ENCODE results near the gene PDSS2. TPM values are rescaled to one million over a fixed set of nuclear protein-coding genes. Genes with fewer than 3 reads are reported as not detected.

Gene PDSS2
- total and polyA plus RNA-seq, 2 of the 8 experiments (the other 6 are each of a cell fraction or from before 2014, with no cell fraction given) = 10.7 to 16.1 TPM

DNA sequence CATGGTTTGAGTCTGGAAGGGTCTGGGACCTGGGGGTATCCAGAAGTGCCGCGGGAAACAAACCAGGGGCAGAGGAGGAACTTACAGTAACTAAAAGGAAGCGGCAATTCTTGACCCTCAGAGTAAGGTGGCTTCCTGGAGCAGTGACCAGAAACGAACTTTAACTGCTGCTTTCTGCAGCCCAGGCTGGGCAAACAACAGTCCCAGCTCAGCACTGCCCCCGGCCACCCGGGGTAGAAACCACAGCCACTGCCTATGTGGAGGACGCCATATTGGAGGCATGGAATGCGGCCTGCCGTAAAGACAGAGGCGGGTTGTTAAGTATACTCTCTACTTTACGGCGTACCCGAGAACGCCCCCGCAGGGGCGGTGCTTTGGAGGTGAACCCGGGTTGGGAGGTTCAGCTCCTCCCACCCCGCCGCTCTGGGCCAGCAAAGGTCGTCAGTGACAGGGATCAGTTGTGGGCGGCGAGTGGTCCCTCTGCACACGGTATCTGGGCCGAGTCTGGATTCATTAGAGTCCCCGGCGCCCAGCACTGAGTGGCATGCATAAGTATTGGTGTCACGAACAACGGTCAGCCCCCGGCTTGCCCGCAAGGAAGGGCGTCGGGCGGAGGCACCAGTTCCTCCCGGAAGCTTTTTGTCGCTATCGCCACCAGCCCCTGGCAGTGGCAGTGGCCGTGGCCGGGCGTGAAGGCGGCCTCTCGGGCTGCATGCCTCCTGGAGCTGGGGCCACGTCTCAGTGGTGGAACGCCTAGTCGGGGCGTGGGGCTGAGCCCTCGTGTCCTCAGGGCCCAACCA lies at the start of gene PDSS2 (continued):
- no peak for TF ChIP-seq ZNF274 (IDR thresholded peaks at IDR 0.05; ENCODE audit: borderline replicate concordance, extremely low read depth, low read length)
- peak; percentile 49 to 94; a peak in 2 of 4 replicates for TF ChIP-seq SIN3A (conservative IDR thresholded peaks at IDR 0.05 in 1 of 2, IDR thresholded peaks at IDR 0.05 in 1 of 2; ENCODE audit: low read depth in 1 of 2, low read length in 2 of 2)
- no peak for TF ChIP-seq GABPA (IDR thresholded peaks at IDR 0.05; ENCODE audit: borderline replicate concordance, insufficient read depth, low read length)
- TF ChIP-seq, protein P1, sequence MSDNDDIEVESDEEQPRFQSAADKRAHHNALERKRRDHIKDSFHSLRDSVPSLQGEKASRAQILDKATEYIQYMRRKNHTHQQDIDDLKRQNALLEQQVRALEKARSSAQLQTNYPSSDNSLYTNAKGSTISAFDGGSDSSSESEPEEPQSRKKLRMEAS (IDR thresholded peaks at IDR 0.05) = peak; percentile 63; the same call in 1 of the 2 replicates
- no peak for TF ChIP-seq CEBPB (IDR thresholded peaks at IDR 0.05; ENCODE audit: low read depth, low read length)
- no peak for TF ChIP-seq SIRT6 (IDR thresholded peaks at IDR 0.05; ENCODE audit: low read length)
- TF ChIP-seq TEAD4 (IDR thresholded peaks at IDR 0.05; ENCODE audit: low read depth, low read length) = peak; percentile 93
- TF ChIP-seq HDAC6 (IDR thresholded peaks at IDR 0.05; ENCODE audit: low read depth, low read length) = no peak
- TF ChIP-seq HDAC2 (IDR thresholded peaks at IDR 0.05; ENCODE audit: borderline replicate concordance in 1 of 2, low read depth in 2 of 2, low read length in 2 of 2) = no peak; a peak in 1 of 4 replicates
- TF ChIP-seq KDM4A (IDR thresholded peaks at IDR 0.05; ENCODE audit: low read depth, low read length, severe bottlenecking) = peak; percentile 68
- no peak for TF ChIP-seq RXRA (IDR thresholded peaks at IDR 0.05; ENCODE audit: insufficient read depth, low read depth, low read length)
- peak; percentile 52 to 64 (median 56) for TF ChIP-seq CTCF (IDR thresholded peaks at IDR 0.05; ENCODE audit: control extremely low read depth in 1 of 3, insufficient read depth in 1 of 3, low read depth in 1 of 3, low read length in 3 of 3)
- no peak for TF ChIP-seq KDM1A (IDR thresholded peaks at IDR 0.05; ENCODE audit: borderline replicate concordance, low read length)
- peak; percentile 41; the same call in 1 of the 2 replicates for TF ChIP-seq KDM5A (IDR thresholded peaks at IDR 0.05; ENCODE audit: low read length)
- TF ChIP-seq BACH1 (IDR thresholded peaks at IDR 0.05; ENCODE audit: low read length) = no peak
- TF ChIP-seq CREB1 (IDR thresholded peaks at IDR 0.05) = no peak
- TF ChIP-seq CBX8 (IDR thresholded peaks at IDR 0.05; ENCODE audit: borderline replicate concordance, low read depth, low read length) = no peak
- no peak for TF ChIP-seq SIX5 (IDR thresholded peaks at IDR 0.05; ENCODE audit: low read depth, low read length)
- TF ChIP-seq JUN (IDR thresholded peaks at IDR 0.05; ENCODE audit: low read depth, low read length) = 0 out of 2 replicates have a peak, but pooled peaks have one; percentile 3
- TF ChIP-seq, protein P2, sequence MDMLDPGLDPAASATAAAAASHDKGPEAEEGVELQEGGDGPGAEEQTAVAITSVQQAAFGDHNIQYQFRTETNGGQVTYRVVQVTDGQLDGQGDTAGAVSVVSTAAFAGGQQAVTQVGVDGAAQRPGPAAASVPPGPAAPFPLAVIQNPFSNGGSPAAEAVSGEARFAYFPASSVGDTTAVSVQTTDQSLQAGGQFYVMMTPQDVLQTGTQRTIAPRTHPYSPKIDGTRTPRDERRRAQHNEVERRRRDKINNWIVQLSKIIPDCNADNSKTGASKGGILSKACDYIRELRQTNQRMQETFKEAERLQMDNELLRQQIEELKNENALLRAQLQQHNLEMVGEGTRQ (IDR thresholded peaks at IDR 0.05; ENCODE audit: low read length) = no peak
